Measurements from ENCODE around the gene NBAS. TPM values are rescaled to one million over a fixed set of nuclear protein-coding genes. Genes with fewer than 3 reads are reported as not detected.

Gene NBAS
- total and polyA plus RNA-seq, 2 of the 13 experiments (the other 11 are each of a cell fraction or from before 2014, with no cell fraction given): 33.6 to 58.7 TPM

GRCh38 chr2:15560988-15561573 is at the start of gene NBAS (continued):
- TF ChIP-seq XRCC5 (optimal IDR thresholded peaks at IDR 0.05; ENCODE audit: low read length) (peak; percentile 87), ZNF773 (CRISPR knock-in tag; IDR thresholded peaks at IDR 0.05; ENCODE audit: borderline replicate concordance) (no peak), IRF2 (CRISPR knock-in tag; IDR thresholded peaks at IDR 0.05) (peak; percentile 92), CENPT (CRISPR knock-in tag; IDR thresholded peaks at IDR 0.05; ENCODE audit: low read depth) (no peak), IKZF4 (CRISPR knock-in tag; IDR thresholded peaks at IDR 0.05; ENCODE audit: borderline replicate concordance, low read depth, not compliant biosample characterization) (no peak), PLRG1 (conservative IDR thresholded peaks at IDR 0.05) (no peak), TMF1 (CRISPR knock-in tag; IDR thresholded peaks at IDR 0.05; ENCODE audit: low read depth) (no peak), MLLT10 (CRISPR knock-in tag; IDR thresholded peaks at IDR 0.05) (no peak), TEF (CRISPR knock-in tag; IDR thresholded peaks at IDR 0.05) (no peak; the same call in 1 of the 2 replicates), MAZ (IDR thresholded peaks at IDR 0.05; ENCODE audit: borderline replicate concordance, low read depth, low read length) (peak; percentile 27), MAZ (CRISPR knock-in tag; IDR thresholded peaks at IDR 0.05; ENCODE audit: low read depth) (peak; percentile 48; the same call in 1 of the 2 replicates), MED1 (CRISPR knock-in tag; IDR thresholded peaks at IDR 0.05) (peak; percentile 73), NFYC (CRISPR knock-in tag; IDR thresholded peaks at IDR 0.05) (no peak), POGZ (CRISPR knock-in tag; IDR thresholded peaks at IDR 0.05) (peak; percentile 91), PAWR (CRISPR knock-in tag; IDR thresholded peaks at IDR 0.05; ENCODE audit: borderline replicate concordance) (no peak), BRF2 (CRISPR knock-in tag; IDR thresholded peaks at IDR 0.05) (peak; percentile 66; the same call in 1 of the 2 replicates), KDM5A (IDR thresholded peaks at IDR 0.05; ENCODE audit: borderline replicate concordance, low read length) (peak; percentile 96), ZNF264 (CRISPR knock-in tag; IDR thresholded peaks at IDR 0.05) (no peak; the same call in 1 of the 2 replicates), AHR (CRISPR knock-in tag; IDR thresholded peaks at IDR 0.05) (no peak; the same call in 1 of the 2 replicates), ZNF777 (CRISPR knock-in tag; IDR thresholded peaks at IDR 0.05) (no peak), ZNF383 (CRISPR knock-in tag; IDR thresholded peaks at IDR 0.05; ENCODE audit: borderline replicate concordance) (no peak), CREM (IDR thresholded peaks at IDR 0.05) (peak; percentile 63), CREM (CRISPR knock-in tag; IDR thresholded peaks at IDR 0.05) (no peak), GRHL1 (CRISPR knock-in tag; conservative IDR thresholded peaks at IDR 0.05) (no peak), ZNF333 (CRISPR knock-in tag; IDR thresholded peaks at IDR 0.05; ENCODE audit: borderline replicate concordance) (no peak), XBP1 (CRISPR knock-in tag; IDR thresholded peaks at IDR 0.05) (no peak), MLX (CRISPR knock-in tag; IDR thresholded peaks at IDR 0.05) (peak; percentile 23; the same call in 1 of the 2 replicates), ZNF672 (CRISPR knock-in tag; IDR thresholded peaks at IDR 0.05) (no peak), ZFP82 (CRISPR knock-in tag; IDR thresholded peaks at IDR 0.05; ENCODE audit: borderline replicate concordance) (peak; percentile 68; the same call in 1 of the 2 replicates), ZBTB42 (CRISPR knock-in tag; IDR thresholded peaks at IDR 0.05) (no peak)

Data from HepG2 (cell line).